Cardiac muscle cell (in vitro differentiated cells and primary cell): ENCODE results near the gene SLC25A43. TPM values are rescaled to one million over a fixed set of nuclear protein-coding genes. Genes with fewer than 3 reads are reported as not detected.
"Not testable (repeated sequence)": the region's sequence is repeated elsewhere in the genome, so short reads cannot be mapped to it uniquely, and the experiment has no call there.

Source experiments
- DNase-seq, 2 donors: peaks; one replicate each; pipeline versions ENCODE4 v3.0.0 to v3.0.0-alpha.2; 2010 to 2017; ENCODE audit warnings: low read depth in 1 of 2, low spot score in 1 of 2
- H3K27ac ChIP-seq: fragments of 200-600 bp; sonication (generic); 2 replicates; pipeline ENCODE4 v1.5.1; 2016
- H3K27me3 ChIP-seq: fragments of 200-600 bp; sonication (generic); 2 replicates; pipeline ENCODE4 v1.6.0; 2016; ENCODE audit warnings: control low read depth
- H3K36me3 ChIP-seq: fragments of 200-600 bp; sonication (generic); 2 replicates; pipeline ENCODE4 v1.5.1; 2016; ENCODE audit warnings: control low read depth
- H3K4me1 ChIP-seq: fragments of 200-600 bp; sonication (generic); 2 replicates; pipeline ENCODE4 v1.8.1; 2017; ENCODE audit warnings: low read depth, mild to moderate bottlenecking, mixed run types
- H3K4me3 ChIP-seq: fragments of 200-600 bp; sonication (generic); 2 replicates; pipeline ENCODE4 v1.5.1; 2016; ENCODE audit warnings: mild to moderate bottlenecking
- H3K9me3 ChIP-seq: fragments of 200-600 bp; sonication (generic); 2 replicates; pipeline ENCODE4 v1.5.1; 2017; ENCODE audit warnings: low read depth, mild to moderate bottlenecking, control low read depth
- CTCF ChIP-seq: IDR thresholded peaks from 2 replicates; pipeline ENCODE4 v1.5.1; 2012; ENCODE audit warnings: low read depth, mild to moderate bottlenecking, low read length
- polyA plus RNA-seq: library from polyadenylated mRNA; unstranded; fragments of >200 nt; fragmentation: Nextera tagmentation; extraction: Ambion mirVana; gene quantifications from 2 replicates; pipeline ENCODE4 v1.2.1, GENCODE V29; 2016
- total RNA-seq: library from RNA; depleted of rRNA; stranded (reverse); fragments of >200 nt; gene quantifications from 2 replicates; pipeline ENCODE4 v1.2.3, GENCODE V29; 2016

SLC25A43 gene
- total and polyA plus RNA-seq, 2 experiments from 2014 or later = 3.0 to 3.5 TPM

GRCh38 chrX:119429471-119429870 lies 30.3 kb downstream of the SLC25A43 start:
- no peak overlapping the region for H3K4me3 ChIP-seq
- H3K4me1 ChIP-seq = no peaks in the 10 kb centered on the region
- peak in 1 of 2 donors; percentile 14 for DNase-seq
- TF ChIP-seq CTCF = no peak
- no peaks in the 10 kb centered on the region for H3K36me3 ChIP-seq
- H3K27me3 ChIP-seq = no peaks in the 10 kb centered on the region
- H3K9me3 ChIP-seq = no peaks in the 10 kb centered on the region
- no peak overlapping the region for H3K27ac ChIP-seq

GRCh38 chrX:119441295-119441694 lies 42.2 kb downstream of the SLC25A43 start:
- not testable (repeated sequence) for DNase-seq, H3K9me3 ChIP-seq, H3K27ac ChIP-seq, H3K4me3 ChIP-seq, H3K27me3 ChIP-seq, H3K4me1 ChIP-seq, H3K36me3 ChIP-seq

- Histone ChIP-seq H3K36me3 (no peaks in the 10 kb centered on the region), H3K27me3 (no peaks in the 10 kb centered on the region), H3K4me1 (no peaks in the 10 kb centered on the region), H3K4me3 (no peak overlapping the region), H3K27ac (no peak overlapping the region), H3K9me3 (no peaks in the 10 kb centered on the region)
- TF ChIP-seq CTCF = no peak
- no peak for DNase-seq
Measured at GRCh38 chrX:119442286-119442685, 43.1 kb downstream of the SLC25A43 start.

GRCh38 chrX:119453202-119453601 lies 54.1 kb downstream of the SLC25A43 start:
- Histone ChIP-seq H3K27me3 (no peaks in the 10 kb centered on the region), H3K4me3 (no peak overlapping the region), H3K36me3 (no peaks in the 10 kb centered on the region), H3K27ac (no peak overlapping the region), H3K4me1 (no peaks in the 10 kb centered on the region), H3K9me3 (no peaks in the 10 kb centered on the region)
- no peak for TF ChIP-seq CTCF
- no peak for DNase-seq

- TF ChIP-seq CTCF = no peak
- no peak for DNase-seq
- Histone ChIP-seq H3K27ac (no peak overlapping the region), H3K9me3 (no peaks in the 10 kb centered on the region), H3K4me1 (no peaks in the 10 kb centered on the region), H3K36me3 (no peaks in the 10 kb centered on the region), H3K4me3 (no peak overlapping the region), H3K27me3 (no peaks in the 10 kb centered on the region)
Measured at GRCh38 chrX:119455264-119455663, 56.1 kb downstream of the SLC25A43 start.

GRCh38 chrX:119459181-119459580 lies 60.0 kb downstream of the SLC25A43 start:
- Histone ChIP-seq H3K27ac (no peak overlapping the region), H3K36me3 (no peaks in the 10 kb centered on the region), H3K9me3 (no peaks in the 10 kb centered on the region), H3K27me3 (no peaks in the 10 kb centered on the region), H3K4me1 (no peaks in the 10 kb centered on the region), H3K4me3 (no peak overlapping the region)
- no peak for DNase-seq
- TF ChIP-seq CTCF = no peak
